Measurements from ENCODE around the gene CEACAM4. TPM values are rescaled to one million over a fixed set of nuclear protein-coding genes. Genes with fewer than 3 reads are reported as not detected.

Gene CEACAM4
- total RNA-seq, 1 donor from 2014 or later = 0.46 TPM

Other genes with a start within 250 kb of the CEACAM4 start
- 17.4 TPM for gene EXOSC5, start 229.7 kb downstream of the CEACAM4 start, total RNA-seq
- 50.4 TPM for gene BCKDHA, start 229.3 kb downstream of the CEACAM4 start, total RNA-seq
- gene B3GNT8, start 199.7 kb downstream of the CEACAM4 start, total RNA-seq = 12.5 TPM
- 113 TPM for gene DMAC2, start 187.2 kb downstream of the CEACAM4 start, total RNA-seq
- not detected for gene ERICH4, start 183.9 kb downstream of the CEACAM4 start, total RNA-seq
- 0.86 TPM for gene CEACAM21, start 50.9 kb downstream of the CEACAM4 start, total RNA-seq
- not detected for gene CEACAM7, start 61.2 kb upstream of the CEACAM4 start, total RNA-seq
- gene CEACAM5, start 81.6 kb upstream of the CEACAM4 start, total RNA-seq = not detected
- gene CEACAM6, start 128.5 kb upstream of the CEACAM4 start, total RNA-seq = not detected
- not detected for gene CEACAM3, start 169.5 kb upstream of the CEACAM4 start, total RNA-seq
- not detected for gene LYPD4, start 217.6 kb upstream of the CEACAM4 start, total RNA-seq
- gene DMRTC2, start 218.0 kb upstream of the CEACAM4 start, total RNA-seq = not detected
- 586 TPM for gene RPS19, start 233.2 kb upstream of the CEACAM4 start, total RNA-seq

All from Right ventricle myocardium superior (tissue), 1 donor.